Right lobe of liver (tissue), 6 donors: ENCODE results near the gene ROR2. TPM values are rescaled to one million over a fixed set of nuclear protein-coding genes. Genes with fewer than 3 reads are reported as not detected.
A peak's percentile ranks its signal among the peaks of the same experiment; 100 is the strongest.

Experiments
- ATAC-seq, 4 donors: fragments of 200-7000 bp; cut with Tn5 transposase; one replicate each; pipeline ENCODE4 v1.9.1; 2020; ENCODE audit warnings: mild to moderate bottlenecking in 4 of 4, moderate library complexity in 4 of 4
- DNase-seq, 3 donors: peaks; one replicate each; pipeline ENCODE4 v3.0.0-alpha.2; 2020
- H3K27ac ChIP-seq, 3 donors: fragments of 200-600 bp; one replicate each; pipeline ENCODE4 v1.8.0; 2022
- H3K27me3 ChIP-seq, 2 donors: fragments of 200-600 bp; one replicate each; pipeline ENCODE4 v1.8.0; 2022
- H3K36me3 ChIP-seq, 4 donors: fragments of 200-600 bp; sonication (generic) in 1 of 4; one replicate each; pipeline versions ENCODE4 v1.5.1 to v1.8.0; 2017 to 2022; ENCODE audit warnings: control low read depth in 1 of 4
- H3K4me1 ChIP-seq, 4 donors: fragments of 200-600 bp; sonication (generic) in 1 of 4; one replicate each; pipeline versions ENCODE4 v1.5.1 to v1.8.0; 2017 to 2022; ENCODE audit warnings: control low read depth in 1 of 4
- H3K4me3 ChIP-seq, 3 donors: fragments of 200-600 bp; one replicate each; pipeline ENCODE4 v1.8.0; 2022
- H3K9me3 ChIP-seq, 4 donors: fragments of 200-600 bp; sonication (generic) in 1 of 4; one replicate each; pipeline versions ENCODE4 v1.5.1 to v1.8.0; 2017 to 2022; ENCODE audit warnings: control low read depth in 1 of 4
- CTCF ChIP-seq, 4 donors: fragments of 200-600 bp in 3 of 4; fragments of 450-650 bp in 1 of 4; IDR thresholded peaks; one replicate each; pipeline versions ENCODE4 v1.5.1 to v1.8.0; 2016 to 2022; ENCODE audit warnings: antibody characterized with exemption in 4 of 4, mild to moderate bottlenecking in 2 of 4
- POLR2A ChIP-seq: fragments of 450-650 bp; IDR thresholded peaks from one replicate; pipeline ENCODE4 v1.6.1; 2017; ENCODE audit warnings: antibody characterized with exemption, mild to moderate bottlenecking
- WGBS: methylation state at CpG from one replicate; pipeline ENCODE4 v1.1.6; 2018; ENCODE audit warnings: low coverage, low lambda C conversion rate; ENCODE audit not compliant: insufficient coverage; ENCODE audit errors: missing lambda C conversion rate; 5-methylcytosine and 5-hydroxymethylcytosine counted together
- intact Hi-C, 2 donors: fragments of 100-400 bp; cut with DNase I; formaldehyde crosslinking; loops; one replicate each; pipeline versions ENCODE4 v1.11.2 to v1.14.1; 2022
- total RNA-seq, 6 experiments: library from RNA; depleted of rRNA in 2 of 6; stranded (reverse); fragments of >200 nt in 2 of 6; fragmentation: NEBNext Ultra II Directional in 3 of 6; extraction: Animal tissue kit (Norgen Biotek cat#: 25700) in 3 of 6; gene quantifications; one replicate each; pipeline versions ENCODE4 v1.1.0 to v1.2.4, GENCODE V29; 2016 to 2023
- donor health status: DM: no; HTN: yes; CAD: no.
- donor health status: DM: no; HTN: no; CAD: no.
- donor health status: DM: no; HTN: no; CAD: no.
- donor health status: DM: no; HTN: yes; CAD: no.
- donor health status: DM: no; HTN: yes; CAD: no.

The ROR2 gene
- total RNA-seq, 6 experiments from 2014 or later: 0.12 to 1.2 (median 0.49) TPM; not detected in 1

GRCh38 chr9:91583161-91583875, 366.7 kb downstream of the ROR2 start:
- H3K9me3 ChIP-seq: no peaks in the 10 kb centered on the region
- no peaks in the 10 kb centered on the region for H3K36me3 ChIP-seq
- no peaks in the 10 kb centered on the region for H3K4me1 ChIP-seq
- intact Hi-C loops: no loop called here
- no peak overlapping the region for H3K27ac ChIP-seq
- TF ChIP-seq CTCF (IDR thresholded peaks at IDR 0.05): no peak
- no peak for TF ChIP-seq POLR2A
- no peak overlapping the region for H3K4me3 ChIP-seq
- DNase-seq: no peak
- H3K27me3 ChIP-seq: no peaks in the 10 kb centered on the region
- ATAC-seq: no peak

GRCh38 chr9:91582181-91582580, 367.8 kb downstream of the ROR2 start:
- intact Hi-C loops: no loop called here
- Histone ChIP-seq H3K9me3 (no peaks in the 10 kb centered on the region), H3K4me1 (no peaks in the 10 kb centered on the region), H3K4me3 (no peak overlapping the region), H3K27me3 (no peaks in the 10 kb centered on the region), H3K36me3 (no peaks in the 10 kb centered on the region), H3K27ac (no peak overlapping the region)
- ATAC-seq: no peak
- TF ChIP-seq POLR2A: no peak
- no peak for TF ChIP-seq CTCF (IDR thresholded peaks at IDR 0.05)
- no peak for DNase-seq
- WGBS: 84% methylated on average over 3 of the region's 4 CpGs

- H3K36me3 ChIP-seq: no peaks in the 10 kb centered on the region
- ATAC-seq (peak in 1 of 4 donors; percentile 33), DNase-seq (no peak)
- intact Hi-C loops: no loop called here
- WGBS: 23% methylated on average over 2 of the region's 2 CpGs
- H3K4me3 ChIP-seq: no peak overlapping the region
- TF ChIP-seq POLR2A (no peak), CTCF (IDR thresholded peaks at IDR 0.05) (no peak)
- H3K27ac ChIP-seq: no peak overlapping the region
- no peaks in the 10 kb centered on the region for H3K9me3 ChIP-seq
- no peaks in the 10 kb centered on the region for H3K4me1 ChIP-seq
- no peaks in the 10 kb centered on the region for H3K27me3 ChIP-seq
Measured at GRCh38 chr9:91580136-91580535, 369.9 kb downstream of the ROR2 start.

- H3K27ac ChIP-seq: no peak overlapping the region
- no peaks in the 10 kb centered on the region for H3K36me3 ChIP-seq
- no peaks in the 10 kb centered on the region for H3K27me3 ChIP-seq
- ATAC-seq (no peak), DNase-seq (no peak)
- intact Hi-C loops: no loop called here
- no peaks in the 10 kb centered on the region for H3K4me1 ChIP-seq
- H3K4me3 ChIP-seq: no peak overlapping the region
- TF ChIP-seq POLR2A (no peak), CTCF (IDR thresholded peaks at IDR 0.05) (no peak)
- H3K9me3 ChIP-seq: no peaks in the 10 kb centered on the region
- WGBS: 64% methylated on average over 2 of the region's 2 CpGs
Measured at GRCh38 chr9:91578911-91579310, 371.1 kb downstream of the ROR2 start.
